Bronchial epithelial cell (primary cell): ENCODE measurements around the gene SRSF11. TPM values are rescaled to one million over a fixed set of nuclear protein-coding genes. Genes with fewer than 3 reads are reported as not detected.

Experiments used
- DNase-seq: peaks from one replicate; pipeline ENCODE4 v3.0.0-alpha.2; 2010; ENCODE audit warnings: low read depth
- FAIRE-seq: peaks from 2 replicates; lab custom pipeline; 2011; peaks lifted over from hg19 to GRCh38; lab: Jason Lieb, UNC
- H3K27me3 ChIP-seq: 2 replicates; pipeline ENCODE4 v1.5.1; 2011; ENCODE audit warnings: low read length; ENCODE audit not compliant: control insufficient read depth, insufficient read depth
- H3K36me3 ChIP-seq: 2 replicates; pipeline ENCODE4 v1.5.1; 2011; ENCODE audit warnings: low read length; ENCODE audit not compliant: control insufficient read depth, insufficient read depth
- H3K4me3 ChIP-seq: 2 replicates; pipeline ENCODE4 v1.5.1; 2011; ENCODE audit warnings: mild to moderate bottlenecking, low read depth, low read length, control low read depth
- total RNA-seq: library from RNA; depleted of rRNA; stranded (reverse); fragments of >200 nt; gene quantifications from 2 replicates; pipeline ENCODE4 v1.2.1, GENCODE V29; 2014
- TF ChIP-seq, protein P1 (sequence below): IDR thresholded peaks from 2 replicates; pipeline ENCODE4 v1.5.1; 2011; ENCODE audit warnings: mild to moderate bottlenecking, moderate library complexity, low read length, control low read depth, inconsistent platforms; ENCODE audit not compliant: insufficient read depth, severe bottlenecking

Gene SRSF11
- total RNA-seq, 1 donor from 2014 or later: 62.9 TPM

DNA sequence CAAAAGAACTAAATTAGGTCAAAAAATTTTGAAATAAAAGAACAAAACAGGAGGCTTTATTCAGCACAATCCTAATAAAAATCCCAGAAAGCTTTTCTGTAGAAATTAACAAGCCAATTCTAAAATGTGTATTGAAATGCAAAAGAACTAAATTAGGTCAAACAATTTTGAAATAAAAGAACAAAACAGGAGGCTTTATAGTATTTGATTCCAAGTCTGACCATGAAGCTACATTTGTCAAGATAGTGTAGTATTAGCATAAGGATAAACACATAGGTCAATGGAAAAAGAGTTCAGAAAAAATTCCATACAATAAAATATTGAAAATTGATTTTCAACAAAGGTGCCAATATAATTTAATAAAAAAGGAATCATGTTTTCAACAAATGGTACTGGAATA is 26.6 kb upstream of the SRSF11 start:
- FAIRE-seq (no peak), DNase-seq (no peak)
- Histone ChIP-seq H3K4me3 (no peak overlapping the region), H3K27me3 (no peaks in the 10 kb centered on the region), H3K36me3 (no peaks in the 10 kb centered on the region)
- TF ChIP-seq, protein P1, sequence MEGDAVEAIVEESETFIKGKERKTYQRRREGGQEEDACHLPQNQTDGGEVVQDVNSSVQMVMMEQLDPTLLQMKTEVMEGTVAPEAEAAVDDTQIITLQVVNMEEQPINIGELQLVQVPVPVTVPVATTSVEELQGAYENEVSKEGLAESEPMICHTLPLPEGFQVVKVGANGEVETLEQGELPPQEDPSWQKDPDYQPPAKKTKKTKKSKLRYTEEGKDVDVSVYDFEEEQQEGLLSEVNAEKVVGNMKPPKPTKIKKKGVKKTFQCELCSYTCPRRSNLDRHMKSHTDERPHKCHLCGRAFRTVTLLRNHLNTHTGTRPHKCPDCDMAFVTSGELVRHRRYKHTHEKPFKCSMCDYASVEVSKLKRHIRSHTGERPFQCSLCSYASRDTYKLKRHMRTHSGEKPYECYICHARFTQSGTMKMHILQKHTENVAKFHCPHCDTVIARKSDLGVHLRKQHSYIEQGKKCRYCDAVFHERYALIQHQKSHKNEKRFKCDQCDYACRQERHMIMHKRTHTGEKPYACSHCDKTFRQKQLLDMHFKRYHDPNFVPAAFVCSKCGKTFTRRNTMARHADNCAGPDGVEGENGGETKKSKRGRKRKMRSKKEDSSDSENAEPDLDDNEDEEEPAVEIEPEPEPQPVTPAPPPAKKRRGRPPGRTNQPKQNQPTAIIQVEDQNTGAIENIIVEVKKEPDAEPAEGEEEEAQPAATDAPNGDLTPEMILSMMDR: no peak

DNA sequence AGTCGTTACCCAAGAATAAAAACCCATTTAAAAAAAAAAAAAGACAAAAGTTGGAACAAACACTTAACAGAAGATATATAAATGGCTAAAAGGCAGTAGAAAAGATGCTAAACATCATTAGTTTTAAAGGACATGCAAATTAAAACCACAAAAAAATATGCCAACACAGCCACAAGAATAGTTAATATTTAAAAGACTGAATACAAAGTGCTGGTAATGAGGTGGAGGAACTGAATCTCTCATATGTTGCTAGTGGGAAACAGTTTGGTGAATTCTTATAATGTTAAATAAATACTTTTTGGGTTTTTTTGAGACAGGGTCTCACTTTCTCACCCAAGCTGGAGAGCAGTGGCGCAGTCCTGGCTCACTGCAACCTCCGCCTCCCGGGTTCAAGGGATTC is 25.8 kb upstream of the SRSF11 start:
- no peak for DNase-seq
- H3K4me3 ChIP-seq: no peak overlapping the region
- H3K36me3 ChIP-seq: no peaks in the 10 kb centered on the region
- FAIRE-seq: no peak
- no peaks in the 10 kb centered on the region for H3K27me3 ChIP-seq
- TF ChIP-seq, protein P1: no peak

DNA sequence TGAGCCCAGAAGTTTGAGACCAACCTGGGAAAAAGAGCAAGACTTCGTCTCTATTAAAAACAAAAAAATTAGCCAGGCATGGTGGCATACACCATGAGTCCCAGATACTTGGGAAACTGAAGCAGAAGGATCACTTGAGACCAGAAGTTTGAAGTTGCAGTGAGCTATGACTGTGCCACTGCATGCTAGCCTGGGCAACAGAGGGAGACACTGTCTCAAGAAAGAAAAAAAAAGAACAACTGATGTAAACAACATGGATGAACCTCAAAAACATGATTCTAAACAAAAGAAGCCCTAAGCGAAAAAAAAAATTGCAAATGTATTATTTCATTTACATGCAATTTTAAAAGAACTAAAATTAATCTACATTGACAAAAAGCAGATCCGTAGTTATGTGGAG is 24.8 kb upstream of the SRSF11 start:
- TF ChIP-seq, protein P1: no peak
- H3K36me3 ChIP-seq: no peaks in the 10 kb centered on the region
- no peaks in the 10 kb centered on the region for H3K27me3 ChIP-seq
- no peak for DNase-seq
- FAIRE-seq: no peak
- no peak overlapping the region for H3K4me3 ChIP-seq

DNA sequence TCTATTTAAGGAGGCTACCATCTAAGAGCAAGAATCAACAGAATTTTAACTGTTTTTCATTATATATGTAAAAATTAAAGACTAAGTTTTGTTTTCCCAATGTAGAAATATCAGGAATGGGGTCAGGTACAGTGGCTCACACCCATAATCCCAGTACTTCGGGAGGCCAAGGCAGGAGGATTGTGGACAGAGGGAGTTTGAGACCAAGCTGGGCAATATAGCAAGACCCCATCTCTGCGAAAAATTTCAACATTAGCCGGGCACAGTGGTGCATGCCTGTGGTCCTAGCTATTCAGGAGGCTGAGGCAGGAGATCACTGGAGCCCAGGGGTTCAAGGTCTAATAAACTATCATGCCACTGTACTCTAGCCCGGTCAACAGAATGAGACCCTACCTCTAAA is 21.1 kb upstream of the SRSF11 start:
- TF ChIP-seq, protein P1: no peak
- H3K4me3 ChIP-seq: no peak overlapping the region
- FAIRE-seq (no peak), DNase-seq (no peak)
- H3K27me3 ChIP-seq: no peaks in the 10 kb centered on the region
- no peaks in the 10 kb centered on the region for H3K36me3 ChIP-seq

GRCh38 chr1:70202173-70202758 is 18.9 kb upstream of the SRSF11 start:
- Histone ChIP-seq H3K27me3 (no peaks in the 10 kb centered on the region), H3K4me3 (no peak overlapping the region), H3K36me3 (no peaks in the 10 kb centered on the region)
- no peak for FAIRE-seq
- DNase-seq: no peak
- TF ChIP-seq, protein P1: no peak

DNA sequence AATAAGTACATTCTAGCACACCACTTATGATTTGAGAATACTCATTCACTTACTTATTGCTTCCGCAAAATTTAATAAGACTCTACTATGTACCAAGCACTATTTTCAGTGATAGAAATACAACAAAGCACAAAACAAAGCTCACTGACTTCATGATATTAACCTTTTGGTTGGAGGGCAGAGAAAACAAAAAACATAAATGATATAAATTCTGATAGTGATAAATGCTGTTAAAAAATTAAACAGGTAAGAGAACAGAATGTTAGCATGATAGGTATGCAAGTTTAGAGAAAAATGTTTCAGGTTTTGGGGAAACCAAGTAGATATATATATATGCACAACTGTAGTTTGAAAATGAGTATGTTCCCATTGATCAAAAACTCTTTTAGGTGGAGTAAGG is 17.0 kb upstream of the SRSF11 start:
- TF ChIP-seq, protein P1: no peak
- no peaks in the 10 kb centered on the region for H3K27me3 ChIP-seq
- DNase-seq (no peak), FAIRE-seq (no peak)
- peaks cover 2% of the 10 kb centered on the region for H3K36me3 ChIP-seq
- H3K4me3 ChIP-seq: no peak overlapping the region
